SK-N-DZ (cell line): Measurements from ENCODE around the gene TNFRSF14.
A peak's percentile ranks its signal among the peaks of the same experiment; 100 is the strongest.

Experiments used
- DNase-seq: peaks from one replicate; pipeline ENCODE4 v3.0.0-alpha.2; 2015; ENCODE audit warnings: low spot score

The TNFRSF14 gene

GRCh38 chr1:2586154-2587070 lies 30.2 kb downstream of the TNFRSF14 start, which contains the start of gene PRXL2B:
Gene PRXL2B (plus strand): TSS chr1:2586777. CDS start chr1:2586886, 109 bp downstream.
- DNase-seq: peak; percentile 95

GRCh38 chr1:2587071-2587859 lies 31.1 kb downstream of the TNFRSF14 start:
- no peak for DNase-seq

GRCh38 chr1:2587860-2588571 lies 31.8 kb downstream of the TNFRSF14 start:
- no peak for DNase-seq

- DNase-seq: no peak
Observed at GRCh38 chr1:2588661-2589430, 32.7 kb downstream of the TNFRSF14 start.

- DNase-seq: no peak
Observed at GRCh38 chr1:2589431-2590232, 33.5 kb downstream of the TNFRSF14 start.

GRCh38 chr1:2590233-2591141 lies 34.3 kb downstream of the TNFRSF14 start:
- DNase-seq: no peak

- no peak for DNase-seq
Observed at GRCh38 chr1:2591233-2591580, 35.0 kb downstream of the TNFRSF14 start.

GRCh38 chr1:2591581-2592261 lies 35.5 kb downstream of the TNFRSF14 start:
- no peak for DNase-seq

- no peak for DNase-seq
Observed at GRCh38 chr1:2592672-2593071, 36.5 kb downstream of the TNFRSF14 start.

- DNase-seq: no peak
Observed at GRCh38 chr1:2593251-2593878, 37.2 kb downstream of the TNFRSF14 start.

- no peak for DNase-seq
Observed at GRCh38 chr1:2594001-2594640, 38.0 kb downstream of the TNFRSF14 start.

- no peak for DNase-seq
Observed at GRCh38 chr1:2594641-2595131, 38.5 kb downstream of the TNFRSF14 start.

- no peak for DNase-seq
Observed at GRCh38 chr1:2595261-2595811, 39.2 kb downstream of the TNFRSF14 start.

GRCh38 chr1:2595812-2596529 lies 39.8 kb downstream of the TNFRSF14 start:
- DNase-seq: no peak

GRCh38 chr1:2596530-2597333 lies 40.6 kb downstream of the TNFRSF14 start:
- peak; percentile 15 for DNase-seq
